H1 (cell line): ENCODE measurements around the gene YPEL4.

Source experiments
- ATF2 ChIP-seq: IDR thresholded peaks from 2 replicates; pipeline ENCODE4 v1.6.1; 2012; ENCODE audit warnings: low read length, inconsistent platforms
- BCL11A ChIP-seq, 2 experiments: IDR thresholded peaks; one replicate each; pipeline ENCODE4 v1.6.1; 2011; ENCODE audit warnings: low read depth in 2 of 2, low read length in 2 of 2, mild to moderate bottlenecking in 2 of 2
- CTCF ChIP-seq, 3 experiments: IDR thresholded peaks; 1 replicate in 2 of 3; 2 replicates in 1 of 3; pipeline versions ENCODE4 v1.5.1 to v1.6.1; 2011; ENCODE audit warnings: low read length in 3 of 3, mild to moderate bottlenecking in 3 of 3, inconsistent platforms in 2 of 3, low read depth in 1 of 3, moderate library complexity in 1 of 3; ENCODE audit not compliant: insufficient read depth in 1 of 3; ENCODE audit errors: control extremely low read depth in 1 of 3
- FOSL1 ChIP-seq: IDR thresholded peaks from 2 replicates; pipeline ENCODE4 v1.6.1; 2011; ENCODE audit warnings: mild to moderate bottlenecking, low read depth, low read length, moderate library complexity; ENCODE audit not compliant: insufficient read depth
- HDAC2 ChIP-seq, 2 experiments: fragments of 300-600 bp in 1 of 2; sonication (generic) in 1 of 2; IDR thresholded peaks; 2 replicates each; pipeline ENCODE4 v1.6.1; 2011 to 2012; ENCODE audit warnings: low read depth in 2 of 2, low read length in 2 of 2, mild to moderate bottlenecking in 2 of 2, moderate library complexity in 2 of 2, borderline replicate concordance in 1 of 2, inconsistent platforms in 1 of 2
- MAX ChIP-seq: IDR thresholded peaks from 2 replicates; pipeline ENCODE4 v1.6.1; 2012; ENCODE audit warnings: inconsistent platforms
- NANOG ChIP-seq: IDR thresholded peaks from 2 replicates; pipeline ENCODE4 v1.6.1; 2011; ENCODE audit warnings: low read length, low read depth, mild to moderate bottlenecking, inconsistent platforms; ENCODE audit not compliant: insufficient read depth, poor library complexity, severe bottlenecking
- PHF8 ChIP-seq: fragments of 200-600 bp; sonication (generic); conservative IDR thresholded peaks from 2 replicates; pipeline ENCODE4 v1.7.1; 2012; ENCODE audit warnings: low read depth, mild to moderate bottlenecking, inconsistent platforms, low read length, moderate library complexity
- POLR2A ChIP-seq, 2 experiments: IDR thresholded peaks; 1 replicate in 1 of 2; 2 replicates in 1 of 2; pipeline ENCODE4 v1.6.1; 2011; ENCODE audit warnings: low read depth in 2 of 2, low read length in 2 of 2, mild to moderate bottlenecking in 2 of 2; ENCODE audit errors: control extremely low read depth in 1 of 2
- RFX5 ChIP-seq: IDR thresholded peaks from 2 replicates; pipeline ENCODE4 v1.6.1; 2011; ENCODE audit warnings: low read depth, low read length, improper control_type of control experiment, borderline replicate concordance
- SUZ12 ChIP-seq: fragments of 200-600 bp; sonication (generic); IDR thresholded peaks from 2 replicates; pipeline ENCODE4 v1.6.1; 2012; ENCODE audit warnings: mild to moderate bottlenecking, inconsistent platforms, low read length, moderate library complexity, mixed read lengths

- no peak for TF ChIP-seq CTCF (IDR thresholded peaks at IDR 0.05; ENCODE audit: control extremely low read depth in 1 of 3, insufficient read depth in 1 of 3, low read depth in 1 of 3, low read length in 3 of 3)
- TF ChIP-seq BCL11A (IDR thresholded peaks at IDR 0.05; ENCODE audit: low read depth in 2 of 2, low read length in 2 of 2) = no peak
- no peak for TF ChIP-seq POLR2A (IDR thresholded peaks at IDR 0.05; ENCODE audit: control extremely low read depth in 1 of 2, low read depth in 2 of 2, low read length in 2 of 2)
- no peak for TF ChIP-seq PHF8
- no peak for TF ChIP-seq SUZ12
- TF ChIP-seq MAX = no peak
- no peak for TF ChIP-seq RFX5
- no peak for TF ChIP-seq NANOG
- no peak for TF ChIP-seq ATF2
- TF ChIP-seq FOSL1 = no peak
- TF ChIP-seq HDAC2 (IDR thresholded peaks at IDR 0.05; ENCODE audit: borderline replicate concordance in 1 of 2, low read depth in 2 of 2, low read length in 2 of 2) = no peak
These were observed 24.8 kb downstream of the YPEL4 start for GRCh38 chr11:57624864-57625263.
